Hippocampal formation (tissue), 2 donors: ENCODE data around the gene DGKZ.

Experiments
- DNase-seq, 2 donors: peaks; one replicate each; lab custom pipeline; 2025; lab: John Stamatoyannopoulos, UW

The DGKZ gene

GRCh38 chr11:46381819-46382645 is 34.8 kb downstream of the DGKZ start:
- no peak for DNase-seq

- no peak for DNase-seq
These were observed 35.6 kb downstream of the DGKZ start for GRCh38 chr11:46382646-46383403.

DNA sequence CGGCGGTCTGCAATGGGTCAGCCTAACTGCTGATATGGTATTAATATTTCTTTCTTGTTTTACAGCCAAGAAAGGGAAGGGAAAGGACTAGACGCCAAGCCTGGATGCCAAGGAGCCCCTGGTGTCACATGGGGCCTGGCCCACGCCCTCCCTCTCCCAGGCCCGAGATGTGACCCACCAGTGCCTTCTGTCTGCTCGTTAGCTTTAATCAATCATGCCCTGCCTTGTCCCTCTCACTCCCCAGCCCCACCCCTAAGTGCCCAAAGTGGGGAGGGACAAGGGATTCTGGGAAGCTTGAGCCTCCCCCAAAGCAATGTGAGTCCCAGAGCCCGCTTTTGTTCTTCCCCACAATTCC is 36.1 kb downstream of the DGKZ start:
- no peak for DNase-seq

- no peak for DNase-seq
These were observed 36.9 kb downstream of the DGKZ start for GRCh38 chr11:46383974-46384701.

GRCh38 chr11:46385169-46386004 is 38.1 kb downstream of the DGKZ start:
- no peak for DNase-seq

- DNase-seq: no peak
These were observed 38.8 kb downstream of the DGKZ start for GRCh38 chr11:46386005-46386578.

- DNase-seq: no peak
These were observed 39.4 kb downstream of the DGKZ start for GRCh38 chr11:46386674-46387073.

GRCh38 chr11:46387456-46387855 is 40.2 kb downstream of the DGKZ start:
- no peak for DNase-seq

DNA sequence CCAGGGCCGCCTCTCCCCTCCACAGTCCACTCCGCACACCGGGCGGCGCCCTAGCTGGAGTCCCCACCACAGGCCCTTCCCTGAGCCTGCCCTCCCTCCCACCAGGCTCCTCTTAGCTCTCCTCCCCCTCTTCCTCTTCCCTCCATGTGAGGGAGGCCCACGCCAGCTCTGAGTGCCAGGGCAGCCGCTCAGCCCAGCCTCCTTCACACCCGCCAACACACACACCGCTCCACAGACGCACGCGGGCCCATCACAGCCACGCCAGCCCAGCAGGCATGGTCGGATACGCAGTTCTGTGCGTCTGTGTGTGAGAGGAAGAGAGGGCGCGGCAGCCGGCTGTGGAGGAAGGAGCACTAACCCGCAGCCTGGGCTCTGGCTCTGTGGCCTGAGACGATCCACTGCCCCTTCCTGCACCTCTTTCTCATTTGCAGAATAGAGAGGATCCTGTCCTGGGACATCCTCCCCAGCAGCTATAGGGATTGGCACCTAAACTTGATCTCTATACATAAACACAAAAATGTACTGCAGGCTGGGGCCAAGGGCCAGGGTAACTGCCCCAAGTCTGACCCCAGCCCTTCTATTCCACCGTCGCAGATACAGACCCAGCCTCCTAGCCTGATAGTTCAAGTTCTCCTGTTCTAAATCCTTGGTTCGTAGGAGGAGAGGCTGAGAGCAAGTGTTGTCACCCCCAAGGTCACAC is 40.8 kb downstream of the DGKZ start:
- no peak for DNase-seq

GRCh38 chr11:46388619-46389449 is 41.6 kb downstream of the DGKZ start:
- no peak for DNase-seq

- peak; percentile 39 to 48 for DNase-seq
These were observed 42.4 kb downstream of the DGKZ start for GRCh38 chr11:46389450-46390330.

DNA sequence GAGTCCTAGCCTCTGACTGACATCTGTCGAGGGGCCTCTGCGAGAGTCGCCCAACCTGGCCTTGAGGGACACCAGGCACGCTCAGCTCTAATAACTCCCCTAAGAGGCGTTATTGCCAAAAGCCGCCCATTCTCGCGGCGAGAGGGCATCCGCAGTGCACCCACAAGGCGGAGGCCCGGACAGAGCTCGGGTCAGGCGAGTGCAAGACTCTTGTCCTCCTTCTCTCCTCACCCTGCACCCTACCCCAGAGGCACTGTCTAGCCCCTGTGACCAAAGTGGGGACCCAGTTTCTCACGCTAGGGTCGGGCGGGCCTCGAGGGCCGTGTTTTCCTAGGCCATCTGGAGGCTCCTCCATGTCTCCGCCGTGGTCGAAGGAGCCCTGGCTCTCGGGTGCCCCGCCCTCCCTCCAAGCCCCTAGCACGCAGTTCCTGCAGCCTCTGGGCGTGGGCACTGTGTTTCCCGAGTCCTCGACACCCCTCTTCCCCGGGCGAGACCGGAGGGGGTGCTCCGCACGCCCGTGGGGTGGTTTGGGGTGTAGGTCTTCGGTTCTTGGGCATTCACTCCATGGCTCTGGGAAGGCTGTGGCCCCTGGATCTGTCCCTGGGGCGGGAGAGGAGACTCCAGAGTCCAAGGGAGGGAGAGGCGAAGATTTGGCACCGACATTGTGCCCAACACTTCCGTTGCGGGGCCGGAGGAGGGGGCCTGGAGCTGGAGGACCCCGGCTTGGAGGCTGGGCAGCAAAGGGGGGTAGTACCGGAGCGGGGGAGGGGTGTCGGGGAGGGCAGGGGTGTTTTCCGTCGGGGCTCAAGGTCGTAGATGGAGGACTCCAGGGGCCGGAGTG is 43.3 kb downstream of the DGKZ start:
- no peak for DNase-seq

- no peak for DNase-seq
These were observed 43.9 kb downstream of the DGKZ start for GRCh38 chr11:46391186-46391577.

GRCh38 chr11:46391578-46392420 is 44.5 kb downstream of the DGKZ start, which contains the start of gene CHRM4:
TSS of gene CHRM4 (minus strand) at chr11:46391776. CDS start at chr11:46386557, 5,219 bp downstream.
- DNase-seq: peak in 1 of 2 donors; percentile 35

DNA sequence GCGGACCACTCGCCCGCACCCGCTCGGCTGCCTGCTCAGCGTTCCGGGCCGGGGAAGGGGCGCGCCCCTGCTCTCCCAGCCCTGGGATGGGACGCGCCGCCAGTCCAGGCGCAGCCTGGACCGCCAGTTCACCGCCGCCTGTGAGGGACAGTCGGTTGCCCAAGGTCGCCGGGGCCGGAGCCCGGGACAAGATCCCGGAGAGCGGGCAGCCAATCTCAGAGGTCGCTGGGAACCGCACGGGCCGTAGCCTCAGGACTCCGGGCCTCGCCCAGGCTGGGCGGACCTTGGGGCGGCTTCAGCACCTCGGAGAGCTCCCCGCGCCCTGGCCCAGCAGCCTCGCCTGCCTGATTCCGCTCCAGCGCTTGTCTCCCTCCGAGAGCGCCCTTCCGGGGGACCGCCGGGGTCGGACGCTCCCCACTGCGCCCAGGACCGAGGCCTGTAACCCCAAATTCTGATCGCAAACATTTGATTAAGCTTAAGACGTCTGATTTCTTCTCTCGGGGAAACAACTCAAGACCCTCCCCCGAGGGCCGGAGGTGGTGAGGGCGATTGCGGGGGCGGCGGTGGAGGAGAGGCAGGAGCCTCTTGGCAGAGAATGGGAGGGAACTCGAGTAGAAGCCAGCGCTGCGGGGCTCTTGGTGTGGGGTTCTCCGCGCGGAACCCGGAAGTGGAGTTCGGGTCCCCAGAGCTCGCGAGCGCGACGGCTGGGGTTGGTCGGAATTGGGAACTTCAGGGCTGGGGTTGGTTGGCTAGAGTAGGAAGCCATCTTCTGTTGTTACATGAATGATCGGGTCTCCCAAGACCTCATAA is 45.4 kb downstream of the DGKZ start:
- peak; percentile 55 to 75 for DNase-seq

DNA sequence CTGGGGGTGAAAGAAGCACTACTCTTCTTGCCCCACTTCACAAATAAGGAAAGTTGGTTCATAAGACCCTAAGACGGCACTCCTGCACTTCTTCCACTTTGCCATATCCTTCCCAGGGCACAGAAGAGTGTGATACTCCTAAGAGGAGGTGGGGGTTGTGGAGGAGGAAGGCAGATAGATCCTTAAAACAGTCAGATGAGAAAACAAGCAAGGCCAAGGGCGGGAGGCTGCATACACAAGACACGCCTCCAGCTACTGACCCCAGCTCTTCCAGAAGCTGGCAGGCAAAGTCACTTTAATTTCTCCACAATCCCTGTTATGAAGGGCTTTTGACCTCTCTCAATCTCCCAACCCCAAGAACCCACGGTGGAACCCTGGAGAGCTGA is 46.0 kb downstream of the DGKZ start:
- no peak for DNase-seq
